Astrocyte of the cerebellum (primary cell): ENCODE data around the gene LYST.

Source experiments
- DNase-seq: peaks from one replicate; pipeline ENCODE4 v3.0.0-alpha.2; 2011; ENCODE audit warnings: low read depth
- H3K4me3 ChIP-seq: 2 replicates; pipeline ENCODE4 v1.5.1; 2011; ENCODE audit warnings: mild to moderate bottlenecking, low read depth, low read length, moderate library complexity
- in situ Hi-C: cut with HindIII; loops from 2 replicates; pipeline ENCODE4 v1.10.0; 2017; ENCODE audit warnings: low sequenced_read_pairs
- TF ChIP-seq, protein P1 (sequence below): IDR thresholded peaks from 2 replicates; pipeline ENCODE4 v1.5.1; 2012; ENCODE audit warnings: low read length, low read depth, moderate library complexity, mild to moderate bottlenecking; ENCODE audit errors: missing control alignments

LYST gene

GRCh38 chr1:235818632-235819136 lies 48.0 kb downstream of the LYST start:
- in situ Hi-C loops: no loop called here
- DNase-seq: no peak
- H3K4me3 ChIP-seq: no peak overlapping the region

DNA sequence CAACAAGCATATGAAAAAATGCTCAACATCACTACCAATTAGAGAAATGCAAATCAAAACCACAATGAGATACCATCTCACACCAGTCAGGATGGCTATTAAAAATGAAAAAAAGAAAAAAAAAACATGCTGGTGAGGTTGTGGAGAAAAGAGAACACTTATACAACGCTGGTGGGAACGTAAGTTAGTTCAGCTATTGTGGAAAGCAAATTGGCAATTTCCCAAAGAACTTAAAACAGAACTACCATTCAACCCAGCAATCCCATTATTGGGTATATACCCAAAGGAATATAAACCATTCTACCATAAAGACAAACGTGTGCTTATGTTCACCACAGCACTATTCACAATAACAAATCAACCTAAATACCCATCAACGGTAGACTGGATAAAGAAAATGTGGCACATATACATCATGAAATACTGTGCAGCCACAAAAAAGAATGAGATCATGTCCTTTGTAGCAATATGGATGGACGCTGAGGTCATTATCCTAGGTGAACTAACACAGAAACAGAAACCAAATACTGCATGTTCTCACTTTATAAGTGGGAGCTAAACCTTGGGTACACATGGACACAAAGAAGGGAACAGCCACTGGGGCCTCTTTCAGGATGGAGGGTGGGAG lies 49.5 kb downstream of the LYST start:
- DNase-seq: no peak
- in situ Hi-C loops: no loop called here
- no peak overlapping the region for H3K4me3 ChIP-seq
- TF ChIP-seq, protein P1, sequence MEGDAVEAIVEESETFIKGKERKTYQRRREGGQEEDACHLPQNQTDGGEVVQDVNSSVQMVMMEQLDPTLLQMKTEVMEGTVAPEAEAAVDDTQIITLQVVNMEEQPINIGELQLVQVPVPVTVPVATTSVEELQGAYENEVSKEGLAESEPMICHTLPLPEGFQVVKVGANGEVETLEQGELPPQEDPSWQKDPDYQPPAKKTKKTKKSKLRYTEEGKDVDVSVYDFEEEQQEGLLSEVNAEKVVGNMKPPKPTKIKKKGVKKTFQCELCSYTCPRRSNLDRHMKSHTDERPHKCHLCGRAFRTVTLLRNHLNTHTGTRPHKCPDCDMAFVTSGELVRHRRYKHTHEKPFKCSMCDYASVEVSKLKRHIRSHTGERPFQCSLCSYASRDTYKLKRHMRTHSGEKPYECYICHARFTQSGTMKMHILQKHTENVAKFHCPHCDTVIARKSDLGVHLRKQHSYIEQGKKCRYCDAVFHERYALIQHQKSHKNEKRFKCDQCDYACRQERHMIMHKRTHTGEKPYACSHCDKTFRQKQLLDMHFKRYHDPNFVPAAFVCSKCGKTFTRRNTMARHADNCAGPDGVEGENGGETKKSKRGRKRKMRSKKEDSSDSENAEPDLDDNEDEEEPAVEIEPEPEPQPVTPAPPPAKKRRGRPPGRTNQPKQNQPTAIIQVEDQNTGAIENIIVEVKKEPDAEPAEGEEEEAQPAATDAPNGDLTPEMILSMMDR: no peak

More at GRCh38 chr1:235818632-235819136, 48.0 kb downstream of the LYST start:
- TF ChIP-seq, protein P1: no peak

GRCh38 chr1:235809688-235810397 lies 56.9 kb downstream of the LYST start:
- no peak overlapping the region for H3K4me3 ChIP-seq
- TF ChIP-seq, protein P1: no peak
- DNase-seq: no peak
- in situ Hi-C loops: no loop called here

- no peak overlapping the region for H3K4me3 ChIP-seq
- DNase-seq: no peak
- TF ChIP-seq, protein P1: no peak
- in situ Hi-C loops: no loop called here
These were observed 58.5 kb downstream of the LYST start for GRCh38 chr1:235808223-235808622.

DNA sequence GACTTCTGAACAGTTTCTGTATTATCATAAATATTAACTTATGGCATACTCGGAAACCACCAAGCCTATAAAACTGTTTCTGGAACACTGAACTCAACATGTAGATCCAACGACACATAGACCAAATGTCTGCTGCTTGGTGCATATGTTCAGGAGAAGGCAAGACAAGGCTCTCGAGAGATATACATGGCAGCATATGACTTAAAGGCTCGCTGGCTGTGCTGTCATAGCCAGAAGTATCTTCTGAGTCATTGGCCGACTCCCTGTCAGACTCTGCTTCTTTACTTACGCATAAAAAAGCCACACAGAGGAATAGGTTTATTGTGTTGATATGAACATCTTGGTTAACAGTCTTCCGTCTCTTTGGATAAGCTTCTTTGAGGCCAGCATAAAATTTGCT lies 60.6 kb downstream of the LYST start:
- no peak for DNase-seq
- in situ Hi-C loops: no loop called here
- TF ChIP-seq, protein P1: no peak
- H3K4me3 ChIP-seq: no peak overlapping the region

GRCh38 chr1:235802573-235803346 lies 63.9 kb downstream of the LYST start:
- in situ Hi-C loops: no loop called here
- TF ChIP-seq, protein P1: no peak
- no peak for DNase-seq
- no peak overlapping the region for H3K4me3 ChIP-seq
